IPS DF 6.9 (cell line): ENCODE results near the gene MYL11.

Experiments
- DNase-seq: peaks from one replicate; pipeline ENCODE4 v3.0.0-alpha.2; 2013; ENCODE audit warnings: low read depth, low spot score
- H3K27ac ChIP-seq: one replicate; pipeline ENCODE4 v1.5.1; 2013; ENCODE audit warnings: low read length, control low read depth
- H3K27me3 ChIP-seq: 2 replicates; pipeline ENCODE4 v1.6.1; 2013; ENCODE audit warnings: mild to moderate bottlenecking, low read length; ENCODE audit not compliant: control insufficient read depth, insufficient read depth
- H3K36me3 ChIP-seq: 2 replicates; pipeline ENCODE4 v1.6.1; 2013; ENCODE audit warnings: low read length; ENCODE audit not compliant: control insufficient read depth, insufficient read depth
- H3K4me1 ChIP-seq: 2 replicates; pipeline ENCODE4 v1.6.1; 2013; ENCODE audit warnings: low read length; ENCODE audit not compliant: control insufficient read depth, insufficient read depth
- H3K4me3 ChIP-seq: 2 replicates; pipeline ENCODE4 v1.5.1; 2013; ENCODE audit warnings: mild to moderate bottlenecking, low read length
- H3K9me3 ChIP-seq: 2 replicates; pipeline ENCODE4 v1.6.1; 2013; ENCODE audit warnings: low read length, inconsistent platforms; ENCODE audit not compliant: control insufficient read depth, insufficient read depth
- WGBS: extraction: QIAGEN DNeasy Blood & Tissue Kit; methylation state at CpG from one replicate; pipeline ENCODE4 v1.1.7; 2013; ENCODE audit warnings: mixed read lengths, missing lambda C conversion rate; ENCODE audit not compliant: insufficient read length, insufficient coverage; 5-methylcytosine and 5-hydroxymethylcytosine counted together

Gene MYL11

DNA sequence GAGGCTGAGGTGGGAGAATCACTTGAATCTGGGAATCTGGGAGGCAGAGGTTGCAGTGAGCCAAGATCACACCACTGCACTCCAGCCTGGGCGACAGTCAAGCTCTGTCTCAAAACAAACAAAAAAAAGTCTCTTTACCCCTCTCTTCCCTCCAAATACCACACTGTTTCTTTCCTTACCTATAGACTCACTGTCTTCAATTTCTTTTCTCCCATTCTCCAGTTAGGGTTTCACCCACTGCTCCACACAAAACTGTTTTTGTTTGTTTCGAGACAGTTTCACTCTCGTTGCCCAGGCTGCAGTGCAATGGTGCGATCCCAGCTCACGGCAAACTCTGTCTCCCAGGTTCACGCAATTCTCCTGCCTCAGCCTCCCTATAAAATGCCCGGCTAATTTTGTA is 13.4 kb upstream of the MYL11 start:
- Histone ChIP-seq H3K9me3 (no peaks in the 10 kb centered on the region), H3K36me3 (peaks cover 12% of the 10 kb centered on the region; the same call in 1 of the 2 replicates), H3K27me3 (no peaks in the 10 kb centered on the region), H3K4me1 (no peaks in the 10 kb centered on the region), H3K27ac (no peak overlapping the region), H3K4me3 (no peak overlapping the region)
- no peak for DNase-seq
- WGBS: no CpG with 5 or more reads among the region's 7 CpGs

DNA sequence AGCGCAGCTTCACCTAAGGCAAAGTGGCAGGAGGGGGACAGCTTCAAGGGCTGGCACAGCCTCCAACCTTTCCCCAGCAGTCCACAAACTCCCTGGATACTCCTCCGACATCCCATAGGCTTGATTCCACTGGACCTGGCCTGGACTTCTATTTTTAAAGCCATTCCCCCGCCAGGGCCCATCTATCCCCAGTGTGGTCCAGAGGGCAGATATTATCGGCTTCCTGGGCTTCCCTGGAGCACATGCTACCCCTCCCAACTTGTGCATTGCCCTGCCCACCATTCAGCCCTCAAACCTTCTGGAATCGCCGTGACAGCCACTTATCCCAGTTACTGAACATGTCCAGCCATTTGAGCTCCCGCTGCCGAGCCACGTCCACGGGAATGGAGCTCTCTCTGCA is 9.4 kb upstream of the MYL11 start:
- Histone ChIP-seq H3K9me3 (no peaks in the 10 kb centered on the region), H3K36me3 (no peaks in the 10 kb centered on the region), H3K27me3 (no peaks in the 10 kb centered on the region), H3K27ac (no peak overlapping the region), H3K4me3 (no peak overlapping the region), H3K4me1 (peaks cover 7% of the 10 kb centered on the region)
- no peak for DNase-seq
- no CpG with 5 or more reads among the region's 10 CpGs for WGBS

DNA sequence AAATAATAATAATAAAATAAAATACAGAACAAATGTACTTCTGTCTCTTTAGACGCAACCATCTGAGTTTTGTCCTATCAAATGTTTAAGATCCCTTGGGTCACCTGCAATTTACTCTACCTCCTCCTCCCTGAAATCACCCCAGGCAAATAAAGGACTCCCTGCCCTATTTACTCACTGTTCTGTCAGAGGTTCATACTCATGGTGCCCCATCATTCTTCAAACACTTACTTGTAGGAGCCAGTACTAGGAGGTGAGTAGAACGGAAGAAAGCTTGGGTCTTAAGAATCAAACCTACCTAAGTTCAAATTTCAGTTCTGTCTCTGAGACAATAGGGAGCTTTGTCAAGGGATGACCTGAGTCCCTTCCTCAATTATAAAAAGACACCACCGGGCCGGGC is 8.1 kb upstream of the MYL11 start:
- no peak for DNase-seq
- H3K27ac ChIP-seq: no peak overlapping the region
- WGBS: no CpG with 5 or more reads among the region's 4 CpGs
- no peaks in the 10 kb centered on the region for H3K36me3 ChIP-seq
- peaks cover 7% of the 10 kb centered on the region for H3K4me1 ChIP-seq
- no peak overlapping the region for H3K4me3 ChIP-seq
- H3K27me3 ChIP-seq: no peaks in the 10 kb centered on the region
- H3K9me3 ChIP-seq: no peaks in the 10 kb centered on the region

DNA sequence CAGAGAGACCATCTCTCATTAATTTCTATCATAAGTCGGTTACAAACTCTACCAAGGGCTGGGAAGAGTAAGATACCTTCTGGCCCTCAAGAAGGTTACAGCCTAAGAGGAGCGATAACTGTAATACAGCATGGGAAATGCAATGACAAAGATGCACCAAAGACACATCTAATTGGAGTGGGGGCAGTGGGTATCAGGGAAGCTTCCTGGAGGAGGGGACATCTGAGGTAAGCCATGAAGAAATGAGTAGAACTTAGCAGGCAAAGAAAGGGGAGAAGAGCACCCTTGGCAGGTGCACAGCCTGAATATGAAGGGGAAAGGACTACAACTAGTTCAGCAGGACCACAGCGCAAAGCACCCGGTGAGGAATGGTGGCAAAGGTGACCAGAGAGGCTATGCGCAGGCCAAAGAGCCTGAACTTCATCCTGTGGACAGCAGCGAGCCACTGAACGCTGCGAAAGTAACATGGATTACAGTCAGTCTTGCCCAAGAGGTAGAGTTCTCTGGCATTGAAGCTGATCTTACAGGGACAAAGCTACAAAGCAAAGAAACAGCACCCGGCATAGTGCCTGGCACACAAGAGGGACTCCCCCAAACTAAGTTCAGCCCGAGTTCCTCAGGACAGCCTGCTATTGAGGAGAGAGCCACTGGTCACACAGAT is 7.1 kb upstream of the MYL11 start:
- H3K27me3 ChIP-seq: no peaks in the 10 kb centered on the region
- H3K4me3 ChIP-seq: no peak overlapping the region
- peaks cover 7% of the 10 kb centered on the region for H3K4me1 ChIP-seq
- no peaks in the 10 kb centered on the region for H3K9me3 ChIP-seq
- no peak for DNase-seq
- no peak overlapping the region for H3K27ac ChIP-seq
- no peaks in the 10 kb centered on the region for H3K36me3 ChIP-seq
- WGBS: no CpG with 5 or more reads among the region's 10 CpGs

DNA sequence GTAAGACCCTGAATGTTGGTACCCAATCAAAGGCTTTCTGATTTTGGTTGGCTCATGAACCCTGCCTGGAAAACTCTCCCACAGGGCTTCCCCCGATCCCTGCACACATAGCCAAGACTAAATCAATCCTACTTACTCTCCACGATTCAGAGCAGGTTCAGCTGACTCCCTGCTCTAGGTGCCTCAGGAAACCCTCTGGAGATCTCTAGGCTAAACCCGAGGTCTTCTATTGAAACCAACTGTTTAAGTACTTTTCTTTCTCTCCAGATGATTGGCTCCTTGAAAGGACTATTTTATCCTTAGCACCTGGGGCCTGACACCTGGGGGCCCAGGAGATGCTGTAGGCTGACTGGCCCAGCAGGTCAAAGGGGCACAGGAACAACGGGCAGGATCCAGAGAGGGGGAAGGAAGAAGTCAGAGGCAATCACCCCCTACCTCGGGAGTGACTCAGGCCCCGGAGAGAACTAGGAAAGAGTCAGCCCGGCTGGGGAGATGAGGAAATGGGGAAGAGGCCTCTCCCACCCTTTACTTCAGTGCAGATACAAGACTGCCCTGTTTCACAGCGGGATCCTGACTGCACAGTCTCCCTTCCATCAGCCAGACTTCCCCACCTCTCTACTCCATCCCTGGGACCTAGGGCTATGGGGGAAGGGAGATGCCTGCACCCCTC is 6.3 kb upstream of the MYL11 start:
- H3K4me1 ChIP-seq: peaks cover 7% of the 10 kb centered on the region
- no peak overlapping the region for H3K4me3 ChIP-seq
- no peak overlapping the region for H3K27ac ChIP-seq
- H3K36me3 ChIP-seq: no peaks in the 10 kb centered on the region
- no peaks in the 10 kb centered on the region for H3K27me3 ChIP-seq
- WGBS: no CpG with 5 or more reads among the region's 8 CpGs
- no peak for DNase-seq
- no peaks in the 10 kb centered on the region for H3K9me3 ChIP-seq

DNA sequence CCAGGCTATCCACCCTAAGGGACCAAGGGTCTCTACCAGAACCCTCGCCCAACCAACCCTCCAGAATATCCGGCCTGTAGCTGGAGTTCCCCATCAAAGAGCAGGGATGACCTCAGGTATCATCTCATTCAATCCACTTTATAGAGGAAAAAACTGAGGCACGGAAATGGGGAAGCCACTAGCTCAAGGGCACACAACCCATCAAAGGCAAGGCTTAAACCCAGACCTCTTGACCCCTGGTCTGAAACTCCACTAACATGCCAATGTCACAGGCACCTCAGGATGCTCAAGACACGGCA is 5.9 kb upstream of the MYL11 start:
- Histone ChIP-seq H3K36me3 (no peaks in the 10 kb centered on the region), H3K4me3 (no peak overlapping the region), H3K27ac (no peak overlapping the region)

DNA sequence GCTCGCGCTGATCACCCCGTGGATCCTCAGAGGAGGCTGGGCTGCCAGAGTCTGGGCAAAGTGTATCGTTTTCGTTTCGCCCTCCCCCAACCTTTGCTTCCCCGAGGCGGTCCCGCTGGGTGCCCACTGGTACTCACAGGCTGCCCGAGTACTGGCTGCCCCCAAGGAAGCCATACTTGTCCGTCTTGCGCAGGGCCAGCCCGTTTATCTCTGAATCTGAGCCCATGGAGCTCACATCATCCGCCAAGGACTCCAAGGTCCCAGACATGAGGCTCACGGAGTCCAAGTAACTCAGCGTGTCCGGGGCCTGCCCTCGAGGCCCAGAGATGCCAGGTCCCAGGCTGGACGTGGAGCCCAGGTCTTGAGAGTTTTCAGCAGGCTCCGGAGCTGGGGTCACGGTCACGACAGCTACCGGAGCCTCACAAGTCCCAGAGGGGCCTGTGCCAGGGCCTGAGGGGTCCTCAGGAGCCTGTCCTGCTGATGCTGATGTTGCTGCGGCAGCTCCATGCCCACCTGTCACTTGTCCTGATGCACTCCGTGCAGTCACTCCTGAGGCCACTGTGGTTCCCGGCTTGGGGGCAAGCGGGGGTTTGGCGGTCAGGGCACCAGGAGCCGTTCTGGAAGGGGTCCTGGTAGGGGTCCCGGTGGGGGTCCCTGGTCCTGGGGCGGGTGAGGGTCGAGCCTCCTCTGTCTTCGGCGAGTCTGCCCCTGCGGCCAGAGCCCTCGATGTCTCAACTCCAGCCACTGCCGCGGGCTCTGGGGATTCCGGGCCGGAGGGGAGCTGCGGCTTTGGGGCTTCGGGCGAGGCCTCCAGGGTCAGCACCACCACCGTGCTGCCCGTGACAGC is 5.3 kb upstream of the MYL11 start:
- H3K27me3 ChIP-seq: no peaks in the 10 kb centered on the region
- H3K4me3 ChIP-seq: peak overlapping the region; percentile 77
- no CpG with 5 or more reads among the region's 45 CpGs for WGBS
- H3K9me3 ChIP-seq: no peaks in the 10 kb centered on the region
- no peak overlapping the region for H3K27ac ChIP-seq
- H3K36me3 ChIP-seq: no peaks in the 10 kb centered on the region
- peaks cover 7% of the 10 kb centered on the region for H3K4me1 ChIP-seq
- DNase-seq: no peak

More for the DNA sequence above, 5.9 kb upstream of the MYL11 start:
- Histone ChIP-seq H3K4me1 (peaks cover 7% of the 10 kb centered on the region), H3K9me3 (no peaks in the 10 kb centered on the region), H3K27me3 (no peaks in the 10 kb centered on the region)
- DNase-seq: no peak
- WGBS: no CpG with 5 or more reads among the region's 4 CpGs

DNA sequence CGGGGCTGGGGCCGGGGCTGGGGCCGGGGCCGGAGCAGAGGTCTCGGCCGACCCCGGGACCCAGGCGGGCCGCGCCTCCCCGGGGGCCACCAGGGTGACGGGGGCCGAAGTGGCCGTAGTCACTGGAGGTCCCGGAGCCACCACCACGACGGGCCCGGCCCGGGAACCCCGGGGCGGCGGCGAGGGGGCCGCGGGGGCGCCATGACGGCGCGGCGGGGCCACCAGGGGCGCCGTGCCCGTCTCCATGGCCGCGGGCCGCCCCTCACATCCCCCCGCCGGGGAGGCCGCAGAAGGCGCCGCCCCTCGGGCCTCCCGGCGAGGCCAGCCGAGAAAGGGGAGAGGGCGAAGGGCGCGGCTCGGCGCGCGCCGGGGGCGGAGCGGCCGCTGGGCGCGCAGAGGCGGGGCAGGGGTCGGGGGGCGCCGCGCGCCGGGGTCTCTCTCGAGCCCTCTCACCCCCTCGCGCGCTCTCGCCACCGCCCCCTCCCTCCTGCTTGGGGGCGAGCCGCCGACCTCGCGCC is 4.6 kb upstream of the MYL11 start:
- Histone ChIP-seq H3K4me1 (peaks cover 7% of the 10 kb centered on the region), H3K36me3 (no peaks in the 10 kb centered on the region), H3K27ac (no peak overlapping the region), H3K4me3 (peak overlapping the region; percentile 77), H3K27me3 (no peaks in the 10 kb centered on the region), H3K9me3 (no peaks in the 10 kb centered on the region)
- no peak for DNase-seq
- WGBS: no CpG with 5 or more reads among the region's 76 CpGs

DNA sequence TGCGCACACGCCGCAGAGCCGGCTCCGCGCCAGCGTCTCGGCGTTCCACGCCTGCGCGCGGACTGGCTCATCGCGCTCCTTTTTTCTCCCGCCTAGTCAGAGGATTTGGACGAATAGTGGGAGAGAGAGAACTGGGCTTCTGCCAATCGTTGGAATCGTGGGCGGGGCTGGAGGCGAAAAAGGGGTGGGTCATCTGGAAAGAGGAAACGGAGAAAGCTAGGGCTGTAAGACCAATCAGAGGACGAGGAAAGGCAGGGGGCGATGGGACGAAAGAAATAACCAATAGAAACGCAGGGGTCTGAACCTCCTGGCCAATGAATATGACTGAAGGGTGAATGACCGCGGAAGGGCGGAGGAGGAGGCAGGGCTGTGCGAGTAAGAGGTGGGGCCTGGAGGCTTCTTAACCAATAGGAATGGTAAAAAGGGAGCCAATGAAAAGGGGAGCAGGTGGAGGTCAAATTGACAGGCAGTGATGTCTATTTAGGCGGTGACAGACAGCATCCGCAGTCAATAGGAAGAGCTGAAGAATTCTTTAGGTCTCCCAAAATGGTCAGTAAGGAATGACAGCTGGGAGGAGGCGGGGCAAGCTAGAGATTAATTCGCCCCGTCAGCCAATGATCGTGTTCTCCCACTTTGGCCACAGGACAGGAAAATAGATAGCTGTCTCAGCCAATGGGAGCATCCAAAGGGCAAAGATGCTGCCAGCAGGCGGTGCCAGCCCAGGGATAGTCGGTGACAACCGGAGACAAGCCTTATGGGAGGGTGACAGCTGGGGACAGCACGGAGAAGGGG is 4.0 kb upstream of the MYL11 start, which contains the start of gene TBC1D10B:
Gene TBC1D10B, minus strand, starts transcription at position 39 of the 792 bp plus-strand sequence. CDS start 311 bp downstream, outside the sequence.
- no CpG with 5 or more reads among the region's 40 CpGs for WGBS
- no peak within 1 kb of the TSS for H3K27ac ChIP-seq
- no peaks in the 10 kb centered on the region for H3K36me3 ChIP-seq

More for the DNA sequence above, 4.0 kb upstream of the MYL11 start, which contains the start of gene TBC1D10B:
- DNase-seq: peak; percentile 98
- Histone ChIP-seq H3K9me3 (no peaks in the 10 kb centered on the region), H3K4me1 (peaks cover 7% of the 10 kb centered on the region), H3K4me3 (peak within 1 kb of the TSS; percentile 77), H3K27me3 (no peaks in the 10 kb centered on the region)
